GM21737 (cell line): ENCODE measurements around the gene IGF2.
"Not testable (repeated sequence)": the region's sequence is repeated elsewhere in the genome, so short reads cannot be mapped to it uniquely, and the experiment has no call there.

Source experiments
- ATAC-seq: cut with Tn5 transposase; IDR thresholded peaks from one replicate; pipeline ENCODE4 v1.9.1; 2021; ENCODE audit warnings: mild to moderate bottlenecking, moderate library complexity; ENCODE audit not compliant: unreplicated experiment

The IGF2 gene

GRCh38 chr11:2124736-2125484, 14.3 kb downstream of the IGF2 start:
- ATAC-seq: not testable (repeated sequence)

GRCh38 chr11:2123628-2123960, 15.6 kb downstream of the IGF2 start:
- ATAC-seq: no peak

GRCh38 chr11:2122907-2123627, 16.1 kb downstream of the IGF2 start:
- ATAC-seq: no peak

GRCh38 chr11:2122222-2122906, 16.8 kb downstream of the IGF2 start:
- ATAC-seq: no peak

GRCh38 chr11:2121227-2122130, 17.7 kb downstream of the IGF2 start:
- ATAC-seq: no peak

- no peak for ATAC-seq
These were observed 18.7 kb downstream of the IGF2 start for GRCh38 chr11:2120359-2121100.

- no peak for ATAC-seq
These were observed 20.5 kb downstream of the IGF2 start for GRCh38 chr11:2118677-2119076.

GRCh38 chr11:2116680-2117079, 22.5 kb downstream of the IGF2 start:
- no peak for ATAC-seq

- ATAC-seq: no peak
These were observed 23.9 kb downstream of the IGF2 start for GRCh38 chr11:2115308-2115707.

GRCh38 chr11:2114430-2115241, 24.6 kb downstream of the IGF2 start:
- ATAC-seq: no peak

- no peak for ATAC-seq
These were observed 25.4 kb downstream of the IGF2 start for GRCh38 chr11:2113776-2114175.

- ATAC-seq: no peak
These were observed 28.7 kb downstream of the IGF2 start for GRCh38 chr11:2110521-2110920.

GRCh38 chr11:2109541-2110019, 29.6 kb downstream of the IGF2 start:
- ATAC-seq: no peak

- ATAC-seq: no peak
These were observed 30.3 kb downstream of the IGF2 start for GRCh38 chr11:2108675-2109491.

GRCh38 chr11:2107941-2108630, 31.1 kb downstream of the IGF2 start:
- ATAC-seq: no peak

GRCh38 chr11:2107521-2107920, 31.7 kb downstream of the IGF2 start:
- ATAC-seq: no peak

GRCh38 chr11:2106583-2107209, 32.5 kb downstream of the IGF2 start:
- no peak for ATAC-seq
